Measurements from ENCODE around the gene NEK9. TPM values are rescaled to one million over a fixed set of nuclear protein-coding genes. Genes with fewer than 3 reads are reported as not detected.

NEK9 gene
- total and polyA plus RNA-seq, 4 donors: 13.4 to 46.0 (median 29.8) TPM

GRCh38 chr14:75156901-75157300 is 30.1 kb upstream of the NEK9 start:
- WGBS: 93% methylated on average over 3 of the region's 3 CpGs
- Histone ChIP-seq H3K4me1 (ENCODE audit: control insufficient read depth in 4 of 4, insufficient read depth in 4 of 4, low read length in 3 of 4) (peaks cover 1 to 15% (median 12%) of the 10 kb centered on the region in 4 donors), H3K36me3 (ENCODE audit: control insufficient read depth in 4 of 4, insufficient read depth in 3 of 4, low read depth in 1 of 4, low read length in 3 of 4) (peaks cover 0 to under 1% (median 0%) of the 10 kb centered on the region in 4 donors), H3K9me3 (ENCODE audit: control insufficient read depth in 4 of 4, low read length in 3 of 4) (no peaks in the 10 kb centered on the region), H3K4me3 (ENCODE audit: low read depth in 1 of 3, low read length in 3 of 3) (no peak overlapping the region), H3K27me3 (ENCODE audit: control insufficient read depth in 4 of 4, insufficient read depth in 4 of 4, low read length in 3 of 4) (no peaks in the 10 kb centered on the region), H3K9ac (ENCODE audit: low read depth in 1 of 2, low read length in 2 of 2) (no peak overlapping the region), H3K27ac (ENCODE audit: low read depth in 1 of 2, low read length in 2 of 2) (no peak overlapping the region)
- no peak for DNase-seq (ENCODE audit: low spot score)
- no peak for TF ChIP-seq HNF4A (conservative IDR thresholded peaks at IDR 0.05)
- TF ChIP-seq TAF1 (conservative IDR thresholded peaks at IDR 0.05): no peak

- H3K4me3 ChIP-seq (ENCODE audit: low read depth in 1 of 3, low read length in 3 of 3): no peak overlapping the region
- no peak overlapping the region for H3K9ac ChIP-seq (ENCODE audit: low read depth in 1 of 2, low read length in 2 of 2)
- whole genome bisulfite sequencing: 97% methylated on average over 1 of the region's 1 CpG
- TF ChIP-seq RXRA (IDR thresholded peaks at IDR 0.05) (no peak), FOXA2 (IDR thresholded peaks at IDR 0.05) (no peak), HNF4A (conservative IDR thresholded peaks at IDR 0.05) (no peak), RAD21 (IDR thresholded peaks at IDR 0.05) (no peak), MAX (IDR thresholded peaks at IDR 0.05) (no peak), ATF3 (IDR thresholded peaks at IDR 0.05) (no peak), ZBTB33 (IDR thresholded peaks at IDR 0.05) (no peak), NR2F2 (IDR thresholded peaks at IDR 0.05) (no peak), SP1 (IDR thresholded peaks at IDR 0.05) (no peak), HNF4G (IDR thresholded peaks at IDR 0.05) (no peak), TAF1 (conservative IDR thresholded peaks at IDR 0.05) (no peak)
- H3K36me3 ChIP-seq (ENCODE audit: control insufficient read depth in 4 of 4, insufficient read depth in 3 of 4, low read depth in 1 of 4, low read length in 3 of 4): peaks cover 0 to 5% (median 4%) of the 10 kb centered on the region in 4 donors
- H3K9me3 ChIP-seq (ENCODE audit: control insufficient read depth in 4 of 4, low read length in 3 of 4): no peaks in the 10 kb centered on the region
- no peaks in the 10 kb centered on the region for H3K27me3 ChIP-seq (ENCODE audit: control insufficient read depth in 4 of 4, insufficient read depth in 4 of 4, low read length in 3 of 4)
- H3K4me1 ChIP-seq (ENCODE audit: control insufficient read depth in 4 of 4, insufficient read depth in 4 of 4, low read length in 3 of 4): peaks cover 2 to 15% (median 11%) of the 10 kb centered on the region in 4 donors
- DNase-seq (ENCODE audit: low spot score): no peak
- H3K27ac ChIP-seq (ENCODE audit: low read depth in 1 of 2, low read length in 2 of 2): no peak overlapping the region
Measured at GRCh38 chr14:75156111-75156510, 29.3 kb upstream of the NEK9 start.

GRCh38 chr14:75155169-75155568 is 28.3 kb upstream of the NEK9 start:
- H3K27ac ChIP-seq (ENCODE audit: low read depth in 1 of 2, low read length in 2 of 2): no peak overlapping the region

More at GRCh38 chr14:75155169-75155568, 28.3 kb upstream of the NEK9 start:
- H3K9me3 ChIP-seq (ENCODE audit: control insufficient read depth in 4 of 4, low read length in 3 of 4): no peaks in the 10 kb centered on the region
- peaks cover 0 to 5% (median 5%) of the 10 kb centered on the region in 4 donors for H3K36me3 ChIP-seq (ENCODE audit: control insufficient read depth in 4 of 4, insufficient read depth in 3 of 4, low read depth in 1 of 4, low read length in 3 of 4)
- no peak overlapping the region for H3K9ac ChIP-seq (ENCODE audit: low read depth in 1 of 2, low read length in 2 of 2)
- TF ChIP-seq GABPA (IDR thresholded peaks at IDR 0.05 in 1 of 2, conservative IDR thresholded peaks at IDR 0.05 in 1 of 2) (no peak), REST (IDR thresholded peaks at IDR 0.05) (no peak), RAD21 (IDR thresholded peaks at IDR 0.05) (no peak), FOXA2 (IDR thresholded peaks at IDR 0.05) (no peak), FOXA1 (IDR thresholded peaks at IDR 0.05) (no peak), YY1 (IDR thresholded peaks at IDR 0.05) (no peak), CTCF (IDR thresholded peaks at IDR 0.05; ENCODE audit: low read depth, low read length, missing input control) (no peak), NR2F2 (IDR thresholded peaks at IDR 0.05) (no peak), JUND (IDR thresholded peaks at IDR 0.05) (no peak), RXRA (IDR thresholded peaks at IDR 0.05) (no peak), SP1 (IDR thresholded peaks at IDR 0.05) (no peak), HNF4A (conservative IDR thresholded peaks at IDR 0.05) (no peak), TAF1 (conservative IDR thresholded peaks at IDR 0.05) (no peak), MAX (IDR thresholded peaks at IDR 0.05) (no peak), EGR1 (IDR thresholded peaks at IDR 0.05; ENCODE audit: low read depth in 2 of 2) (no peak), ZBTB33 (IDR thresholded peaks at IDR 0.05) (no peak)
- H3K4me1 ChIP-seq (ENCODE audit: control insufficient read depth in 4 of 4, insufficient read depth in 4 of 4, low read length in 3 of 4): peaks cover 2 to 13% (median 10%) of the 10 kb centered on the region in 4 donors
- H3K27me3 ChIP-seq (ENCODE audit: control insufficient read depth in 4 of 4, insufficient read depth in 4 of 4, low read length in 3 of 4): no peaks in the 10 kb centered on the region
- no peak overlapping the region for H3K4me3 ChIP-seq (ENCODE audit: low read depth in 1 of 3, low read length in 3 of 3)
- no peak for DNase-seq (ENCODE audit: low spot score)
- 95% methylated on average over 3 of the region's 3 CpGs for WGBS
